ENCODE results near the gene TBRG1. TPM values are rescaled to one million over a fixed set of nuclear protein-coding genes. Genes with fewer than 3 reads are reported as not detected.

The TBRG1 gene
- total and polyA plus RNA-seq, 2 experiments from 2014 or later: 24.8 to 56.6 TPM

DNA sequence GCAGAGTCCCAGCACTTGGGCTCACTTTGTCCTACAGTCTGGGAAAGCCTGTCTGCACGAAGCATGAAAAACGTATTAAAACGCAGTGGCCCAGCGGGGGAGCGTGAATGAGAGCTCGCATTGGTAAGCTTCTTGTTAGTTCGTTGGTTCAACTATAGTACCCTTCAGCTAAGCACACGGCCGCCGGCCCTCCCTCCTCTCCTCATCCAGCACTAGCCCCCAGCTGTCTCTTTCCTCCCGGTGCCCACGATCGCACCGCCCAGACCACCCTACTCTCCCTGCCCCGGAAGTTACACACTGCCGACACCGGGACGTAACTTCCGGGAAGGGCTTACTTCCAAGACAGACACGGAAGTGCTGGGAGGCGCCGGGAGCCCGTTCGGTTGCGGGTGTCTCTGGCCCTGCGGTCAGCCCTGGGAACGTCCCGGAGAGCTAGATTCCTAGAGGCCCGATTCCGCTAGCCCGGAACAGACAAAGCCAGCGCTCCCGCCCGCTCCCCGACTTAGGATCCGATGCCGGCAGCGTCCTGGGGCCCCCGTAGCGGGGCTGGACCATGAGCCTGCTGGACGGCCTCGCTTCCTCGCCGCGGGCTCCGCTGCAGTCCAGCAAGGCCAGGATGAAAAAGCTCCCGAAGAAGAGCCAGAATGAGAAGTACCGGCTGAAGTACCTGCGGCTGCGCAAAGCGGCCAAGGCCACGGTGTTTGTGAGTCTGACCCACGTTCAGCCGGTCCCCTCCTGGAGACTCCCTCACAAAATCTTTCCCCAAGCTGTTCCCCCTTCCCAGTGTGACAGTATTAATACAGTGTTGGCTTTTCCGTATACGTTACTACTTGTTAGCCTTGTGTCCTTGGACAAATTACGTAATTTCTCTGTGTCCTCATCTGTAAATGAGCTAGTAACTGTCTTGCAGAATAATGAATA lies at the start of gene TBRG1 (continued):
- TF ChIP-seq EZH2phosphoT487 (IDR thresholded peaks at IDR 0.05; ENCODE audit: unreplicated experiment): no peak
- no peak for TF ChIP-seq STAT1 (IDR thresholded peaks at IDR 0.05; ENCODE audit: unreplicated experiment)
- no peak for TF ChIP-seq EZH2 (IDR thresholded peaks at IDR 0.05; ENCODE audit: low read depth, unreplicated experiment)

DNA sequence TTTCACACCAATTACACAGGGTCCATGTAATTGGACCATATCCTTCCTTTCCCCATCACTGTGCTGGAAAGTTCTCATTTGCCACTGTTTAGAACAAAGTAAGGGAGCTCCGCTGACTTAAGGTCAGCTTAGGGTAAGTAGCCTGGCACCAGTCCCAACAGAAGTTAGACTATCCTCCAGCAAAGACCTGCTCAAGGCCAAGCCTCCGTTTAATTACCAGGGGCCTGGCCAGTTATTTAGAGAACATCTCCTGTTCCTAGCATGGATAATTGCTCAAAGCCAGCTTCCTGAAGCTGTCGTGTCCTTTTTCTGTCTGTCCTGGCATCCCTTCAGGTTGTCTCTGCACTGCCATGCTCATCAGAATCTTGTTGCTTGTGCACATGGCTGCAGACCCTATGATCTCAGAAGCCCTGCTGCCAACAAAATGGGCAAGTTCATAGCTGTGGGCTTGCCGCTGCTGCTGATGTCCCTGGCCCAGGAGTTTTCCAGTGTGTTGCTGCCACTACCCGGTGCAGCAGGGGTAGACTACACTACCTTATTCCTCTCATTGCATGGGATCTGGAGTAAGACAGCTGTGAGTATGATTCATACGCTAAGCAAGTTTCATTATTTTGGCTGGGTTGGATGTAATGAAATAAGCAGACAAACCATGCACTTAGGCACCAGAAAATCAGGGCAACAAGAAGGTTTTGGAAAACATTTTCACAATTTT lies 44.8 kb upstream of the TBRG1 start:
- no peak overlapping the region for H3K27ac ChIP-seq (ENCODE audit: low read depth)
- no peaks in the 10 kb centered on the region for H3K79me2 ChIP-seq (replicated peaks; ENCODE audit: insufficient read depth)
- no peak overlapping the region; the same call in 1 of the 2 replicates for H2AFZ ChIP-seq
- Mint-ChIP-seq H3K36me3 (ENCODE audit: low read depth) (no peaks in the 10 kb centered on the region), H3K27ac (no peak overlapping the region), H3K4me1 (peaks cover 4% of the 10 kb centered on the region; the same call in 2 of the 3 replicates), H3K9me3 (no peaks in the 10 kb centered on the region), H3K4me3 (no peak overlapping the region), H3K27me3 (ENCODE audit: insufficient read depth, low read depth, poor library complexity) (peaks cover 1% of the 10 kb centered on the region)
- no peaks in the 10 kb centered on the region for H3K4me1 ChIP-seq (ENCODE audit: insufficient read depth)
- H3K4me3 ChIP-seq: no peak overlapping the region
- no peaks in the 10 kb centered on the region for H3K27me3 ChIP-seq (ENCODE audit: insufficient read depth)
- no peaks in the 10 kb centered on the region for H3K36me3 ChIP-seq (ENCODE audit: insufficient read depth)
- 0 out of 2 replicates have a peak, but pooled peaks cover 4% of the 10 kb centered on the region for H3K9me2 ChIP-seq (ENCODE audit: insufficient read depth)
- H3F3A ChIP-seq (replicated peaks; ENCODE audit: low read depth): no peaks in the 10 kb centered on the region
- ATAC-seq: no peak
- H4K20me1 ChIP-seq (replicated peaks; ENCODE audit: insufficient read depth): no peaks in the 10 kb centered on the region
- H3K4me2 ChIP-seq: no peak overlapping the region
- no peak for DNase-seq (ENCODE audit: low spot score)
- TF ChIP-seq REST (IDR thresholded peaks at IDR 0.05; ENCODE audit: unreplicated experiment) (no peak), NANOG (IDR thresholded peaks at IDR 0.05; ENCODE audit: borderline replicate concordance) (no peak), STAT1 (IDR thresholded peaks at IDR 0.05; ENCODE audit: unreplicated experiment) (no peak), ZNF114 (CRISPR knock-in tag; IDR thresholded peaks at IDR 0.05) (no peak), ZNF331 (CRISPR knock-in tag; IDR thresholded peaks at IDR 0.05; ENCODE audit: low read depth) (no peak), CREB1 (CRISPR knock-in tag; IDR thresholded peaks at IDR 0.05; ENCODE audit: low read depth) (no peak), ETS1 (IDR thresholded peaks at IDR 0.05) (no peak), JUNB (IDR thresholded peaks at IDR 0.05; ENCODE audit: unreplicated experiment) (no peak), CTCF (conservative IDR thresholded peaks at IDR 0.05; ENCODE audit: low read depth in 2 of 2) (no peak), POLR2AphosphoS5 (IDR thresholded peaks at IDR 0.05; ENCODE audit: low read depth) (no peak)

All from GM23338 (cell line).